Astrocyte (in vitro differentiated cells and primary cell): ENCODE measurements around the gene ZNHIT3.

Source experiments
- EZH2 ChIP-seq: IDR thresholded peaks from 2 replicates; pipeline ENCODE4 v1.6.1; 2012; ENCODE audit warnings: mild to moderate bottlenecking, low read length, inconsistent platforms; ENCODE audit not compliant: insufficient read depth
- TF ChIP-seq, protein P1 (sequence below): IDR thresholded peaks from 2 replicates; pipeline ENCODE4 v1.5.1; 2011; ENCODE audit warnings: low read depth, mild to moderate bottlenecking, inconsistent platforms, low read length, moderate library complexity; ENCODE audit not compliant: insufficient read depth

DNA sequence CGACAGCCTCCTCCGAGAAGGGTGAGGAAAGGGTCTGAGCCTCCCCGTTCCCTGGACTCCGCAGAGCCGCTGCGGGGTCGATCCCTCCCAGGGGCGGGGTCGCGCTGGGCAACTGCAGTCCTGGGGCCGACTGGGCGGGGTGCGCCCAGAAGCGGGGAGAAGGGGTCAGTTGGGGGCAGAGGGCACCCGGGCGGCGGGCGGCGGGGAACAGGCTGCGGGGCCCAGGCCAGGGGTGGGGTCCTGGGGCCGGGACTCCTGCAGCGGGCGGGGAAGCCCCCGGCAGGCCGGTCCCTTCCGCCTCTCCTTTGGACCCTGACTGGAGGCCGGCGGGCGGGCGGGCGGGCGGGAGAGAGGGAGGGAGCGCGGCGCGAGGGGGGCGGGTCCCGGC is 58.6 kb downstream of the ZNHIT3 start:
- TF ChIP-seq, protein P1, sequence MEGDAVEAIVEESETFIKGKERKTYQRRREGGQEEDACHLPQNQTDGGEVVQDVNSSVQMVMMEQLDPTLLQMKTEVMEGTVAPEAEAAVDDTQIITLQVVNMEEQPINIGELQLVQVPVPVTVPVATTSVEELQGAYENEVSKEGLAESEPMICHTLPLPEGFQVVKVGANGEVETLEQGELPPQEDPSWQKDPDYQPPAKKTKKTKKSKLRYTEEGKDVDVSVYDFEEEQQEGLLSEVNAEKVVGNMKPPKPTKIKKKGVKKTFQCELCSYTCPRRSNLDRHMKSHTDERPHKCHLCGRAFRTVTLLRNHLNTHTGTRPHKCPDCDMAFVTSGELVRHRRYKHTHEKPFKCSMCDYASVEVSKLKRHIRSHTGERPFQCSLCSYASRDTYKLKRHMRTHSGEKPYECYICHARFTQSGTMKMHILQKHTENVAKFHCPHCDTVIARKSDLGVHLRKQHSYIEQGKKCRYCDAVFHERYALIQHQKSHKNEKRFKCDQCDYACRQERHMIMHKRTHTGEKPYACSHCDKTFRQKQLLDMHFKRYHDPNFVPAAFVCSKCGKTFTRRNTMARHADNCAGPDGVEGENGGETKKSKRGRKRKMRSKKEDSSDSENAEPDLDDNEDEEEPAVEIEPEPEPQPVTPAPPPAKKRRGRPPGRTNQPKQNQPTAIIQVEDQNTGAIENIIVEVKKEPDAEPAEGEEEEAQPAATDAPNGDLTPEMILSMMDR, result no peak
- no peak for TF ChIP-seq EZH2
